ENCODE results near the gene PPP5C.
"Not testable (repeated sequence)": the region's sequence is repeated elsewhere in the genome, so short reads cannot be mapped to it uniquely, and the experiment has no call there.

PPP5C gene

DNA sequence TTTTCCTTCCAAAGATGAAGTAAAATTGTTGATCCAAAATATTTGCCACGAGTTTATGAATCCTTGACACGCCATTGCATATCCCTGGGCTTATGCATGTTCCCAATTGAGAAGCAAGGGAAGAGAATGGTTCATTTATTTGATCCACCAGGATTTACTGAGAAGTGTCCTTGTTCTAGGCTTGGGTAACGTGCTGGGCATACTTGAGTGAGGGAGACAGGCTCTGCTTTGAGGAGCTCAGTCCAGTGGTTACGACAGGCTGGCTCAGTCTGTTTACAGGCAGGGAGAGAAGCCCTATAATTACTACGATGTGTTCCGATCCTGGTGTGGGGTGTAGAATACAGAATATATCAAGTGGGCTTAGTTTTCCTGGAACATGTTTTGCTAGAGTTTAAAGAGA, 88.1 kb downstream of the PPP5C start:
- no peak for DNase-seq (ENCODE audit: low spot score)
- TF ChIP-seq, protein P1, sequence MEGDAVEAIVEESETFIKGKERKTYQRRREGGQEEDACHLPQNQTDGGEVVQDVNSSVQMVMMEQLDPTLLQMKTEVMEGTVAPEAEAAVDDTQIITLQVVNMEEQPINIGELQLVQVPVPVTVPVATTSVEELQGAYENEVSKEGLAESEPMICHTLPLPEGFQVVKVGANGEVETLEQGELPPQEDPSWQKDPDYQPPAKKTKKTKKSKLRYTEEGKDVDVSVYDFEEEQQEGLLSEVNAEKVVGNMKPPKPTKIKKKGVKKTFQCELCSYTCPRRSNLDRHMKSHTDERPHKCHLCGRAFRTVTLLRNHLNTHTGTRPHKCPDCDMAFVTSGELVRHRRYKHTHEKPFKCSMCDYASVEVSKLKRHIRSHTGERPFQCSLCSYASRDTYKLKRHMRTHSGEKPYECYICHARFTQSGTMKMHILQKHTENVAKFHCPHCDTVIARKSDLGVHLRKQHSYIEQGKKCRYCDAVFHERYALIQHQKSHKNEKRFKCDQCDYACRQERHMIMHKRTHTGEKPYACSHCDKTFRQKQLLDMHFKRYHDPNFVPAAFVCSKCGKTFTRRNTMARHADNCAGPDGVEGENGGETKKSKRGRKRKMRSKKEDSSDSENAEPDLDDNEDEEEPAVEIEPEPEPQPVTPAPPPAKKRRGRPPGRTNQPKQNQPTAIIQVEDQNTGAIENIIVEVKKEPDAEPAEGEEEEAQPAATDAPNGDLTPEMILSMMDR (IDR thresholded peaks at IDR 0.05; ENCODE audit: extremely low read depth, missing control alignments) = no peak

DNA sequence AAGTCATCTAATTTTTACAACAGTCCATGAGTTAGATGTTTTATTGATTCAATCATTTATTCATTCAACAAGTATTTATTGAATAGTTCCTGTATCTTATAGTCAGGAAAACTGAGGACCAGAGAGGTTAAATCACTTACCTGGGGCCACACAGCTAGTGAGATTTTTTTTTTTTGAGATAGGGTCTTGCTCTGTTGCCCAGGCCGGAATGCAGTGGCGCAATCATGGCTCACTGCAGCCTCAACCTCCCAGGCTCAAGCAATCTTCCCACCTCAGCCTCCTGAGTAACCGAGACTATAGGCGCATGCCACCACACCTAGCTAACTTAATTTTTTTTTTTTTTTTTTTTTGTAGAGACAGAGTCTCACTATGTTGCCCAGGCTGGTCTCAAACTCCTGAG, 88.8 kb downstream of the PPP5C start:
- not testable (repeated sequence) for DNase-seq (ENCODE audit: low spot score)

All from GM20000 (cell line).